OCI-LY1 (cell line): ENCODE data around the gene CAPS.

ENCODE experiments used
- EZH2 ChIP-seq: fragments of 200-600 bp; sonication (generic), shearing (Covaris generic); IDR thresholded peaks from 2 replicates; pipeline ENCODE4 v1.8.0; 2017; ENCODE audit warnings: borderline replicate concordance, mixed run types, mild to moderate bottlenecking, antibody characterized with exemption, low read length, moderate library complexity, mixed read lengths
- TF ChIP-seq, protein P1 (sequence below): fragments of 200-600 bp; sonication (generic), shearing (Covaris generic); IDR thresholded peaks from 2 replicates; pipeline ENCODE4 v1.5.1; 2017; ENCODE audit warnings: mild to moderate bottlenecking, antibody characterized with exemption, low read length, moderate library complexity, mixed read lengths

DNA sequence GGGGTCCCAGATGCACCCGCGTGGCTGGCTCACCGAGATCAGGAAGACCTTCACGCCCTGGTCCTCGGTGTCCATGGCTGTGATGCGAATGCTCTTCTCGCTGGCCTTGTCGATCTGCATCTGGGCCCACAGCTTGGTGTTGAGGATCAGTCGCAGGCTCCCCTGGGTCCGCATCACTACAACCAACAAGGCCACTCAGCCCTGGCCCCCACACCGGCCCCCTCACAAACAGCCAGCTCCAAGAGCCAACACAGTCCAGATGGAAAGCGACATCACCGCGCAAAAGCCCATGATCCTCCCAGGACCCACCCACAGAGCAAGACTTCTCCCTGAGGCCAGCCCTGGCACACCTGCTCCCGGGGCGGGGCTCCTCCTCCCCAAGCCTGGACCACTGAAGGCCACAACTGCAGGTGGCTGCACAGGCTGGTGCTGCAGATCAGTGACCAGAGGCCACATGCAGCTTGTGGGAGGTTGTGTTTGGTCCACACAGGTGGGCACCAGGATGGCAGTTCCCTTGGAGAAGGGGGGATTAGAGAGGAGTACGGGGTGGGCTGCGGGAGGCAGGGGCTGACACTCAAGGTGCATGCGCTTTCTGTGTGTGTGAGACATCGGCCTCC is 4.5 kb downstream of the CAPS start:
- TF ChIP-seq, protein P1, sequence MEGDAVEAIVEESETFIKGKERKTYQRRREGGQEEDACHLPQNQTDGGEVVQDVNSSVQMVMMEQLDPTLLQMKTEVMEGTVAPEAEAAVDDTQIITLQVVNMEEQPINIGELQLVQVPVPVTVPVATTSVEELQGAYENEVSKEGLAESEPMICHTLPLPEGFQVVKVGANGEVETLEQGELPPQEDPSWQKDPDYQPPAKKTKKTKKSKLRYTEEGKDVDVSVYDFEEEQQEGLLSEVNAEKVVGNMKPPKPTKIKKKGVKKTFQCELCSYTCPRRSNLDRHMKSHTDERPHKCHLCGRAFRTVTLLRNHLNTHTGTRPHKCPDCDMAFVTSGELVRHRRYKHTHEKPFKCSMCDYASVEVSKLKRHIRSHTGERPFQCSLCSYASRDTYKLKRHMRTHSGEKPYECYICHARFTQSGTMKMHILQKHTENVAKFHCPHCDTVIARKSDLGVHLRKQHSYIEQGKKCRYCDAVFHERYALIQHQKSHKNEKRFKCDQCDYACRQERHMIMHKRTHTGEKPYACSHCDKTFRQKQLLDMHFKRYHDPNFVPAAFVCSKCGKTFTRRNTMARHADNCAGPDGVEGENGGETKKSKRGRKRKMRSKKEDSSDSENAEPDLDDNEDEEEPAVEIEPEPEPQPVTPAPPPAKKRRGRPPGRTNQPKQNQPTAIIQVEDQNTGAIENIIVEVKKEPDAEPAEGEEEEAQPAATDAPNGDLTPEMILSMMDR = no peak
- no peak for TF ChIP-seq EZH2
